B cell (primary cell): ENCODE measurements around the gene GTSF1L. TPM values are rescaled to one million over a fixed set of nuclear protein-coding genes. Genes with fewer than 3 reads are reported as not detected.

ENCODE experiments used
- ATAC-seq: fragments of 200-7000 bp; cut with Tn5 transposase; one replicate; pipeline ENCODE4 v1.10.0; 2021; ENCODE audit warnings: low read depth, mild to moderate bottlenecking, moderate number of reproducible peaks, moderate library complexity
- CTCF ChIA-PET: fragments of 350-600 bp; sonication (Branson Sonifier 250); formaldehyde crosslinking; loops from one replicate; lab custom pipeline; 2021; ENCODE audit warnings: antibody characterized with exemption, inconsistent platforms; lab: Charles Lee
- POLR2A ChIA-PET: fragments of 350-600 bp; sonication (Branson Sonifier 250); formaldehyde crosslinking; loops from one replicate; lab custom pipeline; 2021; ENCODE audit warnings: antibody characterized with exemption; lab: Charles Lee
- DNase-seq: peaks from one replicate; pipeline ENCODE4 v3.0.0; 2013
- H2AFZ ChIP-seq: 2 replicates; pipeline ENCODE4 v1.6.1; 2012; ENCODE audit warnings: mild to moderate bottlenecking, low read depth, low read length; ENCODE audit not compliant: insufficient read depth, poor library complexity, severe bottlenecking
- H3K27ac ChIP-seq, 2 donors: 1 replicate in 1 of 2; 2 replicates in 1 of 2; pipeline ENCODE4 v1.5.1; 2012 to 2013; ENCODE audit warnings: low read length in 2 of 2, mild to moderate bottlenecking in 2 of 2, moderate library complexity in 1 of 2
- H3K27me3 ChIP-seq, 4 experiments: fragments of 200-600 bp in 1 of 4; sonication (generic) in 1 of 4; replicated peaks in 1 of 4; 1 replicate in 2 of 4; 2 replicates in 2 of 4; pipeline versions ENCODE4 v1.6.1 to v1.7.0; 2013 to 2016; ENCODE audit warnings: low read length in 3 of 4, mild to moderate bottlenecking in 2 of 4, mixed read lengths in 1 of 4, moderate library complexity in 1 of 4; ENCODE audit not compliant: insufficient read depth in 4 of 4, control insufficient read depth in 3 of 4; ENCODE audit errors: control extremely low read depth in 1 of 4
- H3K36me3 ChIP-seq, 2 experiments: replicated peaks in 1 of 2; 1 replicate in 1 of 2; 2 replicates in 1 of 2; pipeline versions ENCODE4 v1.6.1 to v1.7.1; 2013; ENCODE audit warnings: low read length in 1 of 2; ENCODE audit not compliant: insufficient read depth in 2 of 2, control insufficient read depth in 1 of 2; ENCODE audit errors: control extremely low read depth in 1 of 2, extremely low read depth in 1 of 2
- H3K4me1 ChIP-seq, 2 donors: fragments of 200-600 bp in 1 of 2; sonication (generic) in 1 of 2; 1 replicate in 1 of 2; 2 replicates in 1 of 2; pipeline versions ENCODE4 v1.5.1 to v1.6.1; 2013 to 2017; ENCODE audit warnings: low read length in 2 of 2; ENCODE audit not compliant: control insufficient read depth in 2 of 2, insufficient read depth in 2 of 2
- H3K4me2 ChIP-seq: replicated peaks from 2 replicates; pipeline ENCODE3; 2012; ENCODE audit warnings: mild to moderate bottlenecking, low read depth, low read length; ENCODE audit not compliant: poor library complexity, severe bottlenecking
- H3K4me3 ChIP-seq, 5 experiments: fragments of 200-600 bp in 1 of 5; sonication (generic) in 1 of 5; 1 replicate in 3 of 5; 2 replicates in 2 of 5; pipeline versions ENCODE4 v1.5.1 to v1.7.0; 2011 to 2016; ENCODE audit warnings: low read length in 4 of 5, mild to moderate bottlenecking in 4 of 5, low read depth in 2 of 5, control low read depth in 1 of 5, moderate library complexity in 1 of 5; ENCODE audit not compliant: insufficient read depth in 1 of 5; ENCODE audit errors: control extremely low read depth in 1 of 5, extremely low read depth in 1 of 5
- H3K79me2 ChIP-seq: fragments of 200-600 bp; sonication (generic); one replicate; pipeline ENCODE4 v1.6.0; 2016; ENCODE audit warnings: low read length; ENCODE audit not compliant: control insufficient read depth, insufficient read depth
- H3K9ac ChIP-seq: fragments of 200-600 bp; sonication (generic); 2 replicates; pipeline ENCODE4 v1.6.1; 2017; ENCODE audit warnings: mild to moderate bottlenecking, low read length, moderate library complexity
- H3K9me3 ChIP-seq, 3 donors: one replicate each; pipeline versions ENCODE4 v1.6.1 to v1.7.1; 2013; ENCODE audit warnings: low read length in 2 of 3; ENCODE audit not compliant: control insufficient read depth in 2 of 3, insufficient read depth in 1 of 3; ENCODE audit errors: control extremely low read depth in 1 of 3
- H4K20me1 ChIP-seq: 2 replicates; pipeline ENCODE4 v1.6.0; 2012; ENCODE audit warnings: mild to moderate bottlenecking, low read length; ENCODE audit not compliant: insufficient read depth, control insufficient read depth, poor library complexity, severe bottlenecking
- H3K27ac Mint-ChIP-seq: one replicate; pipeline ENCODE4 v1.8.0; 2021; ENCODE audit warnings: mixed read lengths
- H3K27me3 Mint-ChIP-seq: one replicate; pipeline ENCODE4 v1.8.0; 2021; ENCODE audit warnings: mixed read lengths
- H3K4me1 Mint-ChIP-seq: one replicate; pipeline ENCODE4 v1.8.0; 2021; ENCODE audit warnings: mixed read lengths
- H3K4me3 Mint-ChIP-seq: one replicate; pipeline ENCODE4 v1.8.0; 2021; ENCODE audit warnings: mixed read lengths
- H3K9me3 Mint-ChIP-seq: one replicate; pipeline ENCODE4 v1.8.0; 2022; ENCODE audit warnings: mixed read lengths; ENCODE audit not compliant: insufficient read depth
- EZH2 ChIP-seq: IDR thresholded peaks from 2 replicates; pipeline ENCODE4 v1.6.1; 2012; ENCODE audit warnings: borderline replicate concordance, low read depth, mild to moderate bottlenecking, moderate library complexity, low read length; ENCODE audit not compliant: insufficient read depth, poor library complexity, severe bottlenecking
- WGBS: methylation state at CpG from one replicate; pipeline ENCODE4 v1.1.5; 2013; ENCODE audit warnings: missing lambda C conversion rate; ENCODE audit not compliant: insufficient coverage; 5-methylcytosine and 5-hydroxymethylcytosine counted together
- intact Hi-C: fragments of 100-400 bp; cut with micrococcal nuclease; formaldehyde crosslinking; loops from one replicate; pipeline ENCODE4 v1.10.0; 2022
- polyA plus RNA-seq: library from polyadenylated mRNA; depleted of rRNA; stranded (reverse); fragments of >200 nt; gene quantifications from 2 replicates; pipeline ENCODE4 v1.2.3, GENCODE V29; 2012
- total RNA-seq, 2 donors: library from RNA; stranded (reverse); fragments of 120-200 nt in 1 of 2; gene quantifications; 1 replicate in 1 of 2; 2 replicates in 1 of 2; pipeline versions ENCODE4 v1.2.3 to v1.2.4, GENCODE V29; 2013 to 2022
- TF ChIP-seq, protein P1 (sequence below): fragments of 200-600 bp; IDR thresholded peaks from one replicate; pipeline ENCODE4 v1.8.0; 2022; ENCODE audit warnings: antibody characterized with exemption, mild to moderate bottlenecking

GTSF1L gene
- total and polyA plus RNA-seq, 2 donors (not counting 1 experiment from before 2014, with no cell fraction given): 0.84 to 1.5 TPM

GRCh38 chr20:43699941-43700565 lies 26.7 kb downstream of the GTSF1L start:
- H3K4me1 ChIP-seq: no peaks in the 10 kb centered on the region
- H3K9me3 Mint-ChIP-seq: no peaks in the 10 kb centered on the region
- H4K20me1 ChIP-seq: no peaks in the 10 kb centered on the region
- ChIA-PET CTCF (interaction anchor here (1.3 to 1.5 kb wide), 2 partner anchors 29 to 161 kb away, joined by 3 to 5 read pairs; no protein-coding TSS in a partner anchor), POLR2A (no interaction called here)
- DNase-seq: no peak
- H3K9ac ChIP-seq: no peak overlapping the region
- no peaks in the 10 kb centered on the region for H3K27me3 ChIP-seq
- no peaks in the 10 kb centered on the region for H3K9me3 ChIP-seq
- intact Hi-C loops: no loop called here
- no peak overlapping the region for H3K4me3 ChIP-seq
- H3K27me3 Mint-ChIP-seq: no peaks in the 10 kb centered on the region
- H3K27ac ChIP-seq: no peak overlapping the region
- no peaks in the 10 kb centered on the region for H3K79me2 ChIP-seq
- H3K4me1 Mint-ChIP-seq: no peaks in the 10 kb centered on the region
- no peak overlapping the region for H3K4me2 ChIP-seq
- H3K27ac Mint-ChIP-seq: no peak overlapping the region
- 98% methylated on average over 7 of the region's 8 CpGs for WGBS
- no peak for ATAC-seq
- H3K36me3 ChIP-seq: peaks cover 0 to 50% of the 10 kb centered on the region in 2 experiments
- no peak for TF ChIP-seq EZH2
- TF ChIP-seq, protein P1, sequence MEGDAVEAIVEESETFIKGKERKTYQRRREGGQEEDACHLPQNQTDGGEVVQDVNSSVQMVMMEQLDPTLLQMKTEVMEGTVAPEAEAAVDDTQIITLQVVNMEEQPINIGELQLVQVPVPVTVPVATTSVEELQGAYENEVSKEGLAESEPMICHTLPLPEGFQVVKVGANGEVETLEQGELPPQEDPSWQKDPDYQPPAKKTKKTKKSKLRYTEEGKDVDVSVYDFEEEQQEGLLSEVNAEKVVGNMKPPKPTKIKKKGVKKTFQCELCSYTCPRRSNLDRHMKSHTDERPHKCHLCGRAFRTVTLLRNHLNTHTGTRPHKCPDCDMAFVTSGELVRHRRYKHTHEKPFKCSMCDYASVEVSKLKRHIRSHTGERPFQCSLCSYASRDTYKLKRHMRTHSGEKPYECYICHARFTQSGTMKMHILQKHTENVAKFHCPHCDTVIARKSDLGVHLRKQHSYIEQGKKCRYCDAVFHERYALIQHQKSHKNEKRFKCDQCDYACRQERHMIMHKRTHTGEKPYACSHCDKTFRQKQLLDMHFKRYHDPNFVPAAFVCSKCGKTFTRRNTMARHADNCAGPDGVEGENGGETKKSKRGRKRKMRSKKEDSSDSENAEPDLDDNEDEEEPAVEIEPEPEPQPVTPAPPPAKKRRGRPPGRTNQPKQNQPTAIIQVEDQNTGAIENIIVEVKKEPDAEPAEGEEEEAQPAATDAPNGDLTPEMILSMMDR: no peak
- H2AFZ ChIP-seq: no peak overlapping the region
- H3K4me3 Mint-ChIP-seq: no peak overlapping the region

DNA sequence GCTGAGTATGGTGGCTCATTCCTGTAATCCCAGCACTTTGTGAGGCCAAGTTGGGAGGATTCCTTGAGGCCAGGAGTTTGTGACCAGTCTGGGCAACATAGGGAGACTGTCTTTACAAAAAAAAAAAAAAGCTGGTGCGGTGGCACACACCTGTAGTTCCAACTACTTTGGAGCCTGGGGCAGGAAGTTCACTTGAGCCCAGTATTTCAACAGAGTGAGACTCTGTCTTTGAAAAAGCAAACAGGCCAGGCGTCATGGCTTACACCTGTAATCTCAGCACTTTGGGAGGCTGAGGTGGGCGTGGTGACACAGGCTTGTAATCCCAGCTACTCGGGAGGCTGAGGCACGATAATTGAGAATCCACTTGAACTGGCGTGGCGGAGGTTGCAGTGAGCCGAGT lies 31.2 kb downstream of the GTSF1L start:
- ChIA-PET POLR2A (no interaction called here), CTCF (interaction anchor here (9.4 kb wide), 1 partner anchor 158 kb away, joined by 273 read pairs; no protein-coding TSS in a partner anchor)
- Histone ChIP-seq H3K36me3 (peaks cover 0 to 38% of the 10 kb centered on the region in 2 experiments), H3K4me3 (no peak overlapping the region), H2AFZ (no peak overlapping the region), H3K27me3 (no peaks in the 10 kb centered on the region), H3K9me3 (no peaks in the 10 kb centered on the region), H3K4me2 (no peak overlapping the region), H4K20me1 (no peaks in the 10 kb centered on the region), H3K79me2 (no peaks in the 10 kb centered on the region), H3K27ac (no peak overlapping the region), H3K9ac (no peak overlapping the region), H3K4me1 (peaks cover 0 to 6% of the 10 kb centered on the region in 2 donors)
- no peak overlapping the region for H3K4me3 Mint-ChIP-seq
- H3K27ac Mint-ChIP-seq: no peak overlapping the region
- H3K27me3 Mint-ChIP-seq: no peaks in the 10 kb centered on the region
- WGBS: 97% methylated on average over 4 of the region's 8 CpGs
- TF ChIP-seq EZH2: no peak
- TF ChIP-seq, protein P1: no peak
- no peaks in the 10 kb centered on the region for H3K9me3 Mint-ChIP-seq
- intact Hi-C loops: no loop called here
- peaks cover 6% of the 10 kb centered on the region for H3K4me1 Mint-ChIP-seq
- DNase-seq (no peak), ATAC-seq (no peak)
